Measurements from ENCODE around the gene FAU. TPM values are rescaled to one million over a fixed set of nuclear protein-coding genes. Genes with fewer than 3 reads are reported as not detected.
A peak's percentile ranks its signal among the peaks of the same experiment; 100 is the strongest.

The FAU gene
- total and polyA plus RNA-seq, 10 of the 15 experiments (the other 5 are each of a cell fraction or from before 2014, with no cell fraction given) = 332 to 1,347 (median 990) TPM

DNA sequence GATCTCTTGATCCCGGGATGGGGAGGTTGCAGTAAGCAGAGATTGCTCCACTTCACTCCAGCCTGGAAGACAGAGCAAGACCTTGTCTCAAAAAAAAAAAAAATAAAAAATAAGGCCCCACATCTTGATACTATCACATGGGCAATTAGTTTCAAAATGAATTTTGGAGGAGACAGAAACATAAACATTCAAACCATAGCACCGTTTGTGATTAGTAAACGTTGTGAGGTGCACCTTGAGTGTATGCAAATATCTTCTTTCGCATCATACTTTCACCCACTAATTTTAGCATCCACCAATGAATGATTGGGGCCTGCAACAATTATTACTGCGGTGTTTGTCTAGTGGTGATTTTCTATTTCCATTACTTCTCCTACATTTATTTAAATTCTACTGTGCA is 37.1 kb upstream of the FAU start:
- H3K79me2 ChIP-seq (ENCODE audit: control insufficient read depth, insufficient read depth, low read length) = no peaks in the 10 kb centered on the region
- DNase-seq (ENCODE audit: low read depth, low spot score) = peak; percentile 61
- H4K20me1 ChIP-seq (ENCODE audit: control insufficient read depth, insufficient read depth) = no peaks in the 10 kb centered on the region
- peak; percentile 89 for FAIRE-seq
- no peak overlapping the region for H3K9ac ChIP-seq (ENCODE audit: control insufficient read depth, insufficient read depth, low read length)
- peak overlapping the region; percentile 67 for H2AFZ ChIP-seq (ENCODE audit: control insufficient read depth, low read depth, low read length)
- ChIA-PET CTCF (no interaction called here), POLR2A (no interaction called here), RAD21 (ENCODE audit: unreplicated experiment) (no interaction called here), SMC1A (ENCODE audit: uncharacterized antibody, unreplicated experiment) (no interaction called here)
- BruUV-seq (replicated peaks) = no TSS peak
- no peaks in the 10 kb centered on the region for H3K27me3 ChIP-seq (replicated peaks in 1 of 2; ENCODE audit: control insufficient read depth in 2 of 2, insufficient read depth in 2 of 2, low read length in 1 of 2)
- H3K4me2 ChIP-seq (ENCODE audit: control insufficient read depth, insufficient read depth) = peak overlapping the region; percentile 91
- peak; percentile 99 for ATAC-seq
- peaks cover 13% of the 10 kb centered on the region for H3K4me1 ChIP-seq (ENCODE audit: control insufficient read depth, insufficient read depth, low read length)
- H3K36me3 ChIP-seq (ENCODE audit: control insufficient read depth in 2 of 2, insufficient read depth in 2 of 2, low read length in 1 of 2) = no peaks in the 10 kb centered on the region
- peak overlapping the region; percentile 17; the same call in 1 of the 2 replicates for H3K27ac ChIP-seq (ENCODE audit: control insufficient read depth, insufficient read depth)
- in situ Hi-C loops (cut with MboI) (no loop called here), intact Hi-C loops (cut with micrococcal nuclease; ENCODE audit: unreplicated experiment) (no loop called here)
- 2% methylated on average over 5 of the region's 5 CpGs for WGBS (ENCODE audit: insufficient coverage, insufficient replicate concordance, low lambda C conversion rate, missing lambda C conversion rate)
- H3K9me3 ChIP-seq (replicated peaks; ENCODE audit: control insufficient read depth, insufficient read depth, low read length) = no peaks in the 10 kb centered on the region
- H3K4me3 ChIP-seq = no peak overlapping the region
- TF ChIP-seq RAD21 (IDR thresholded peaks at IDR 0.05; ENCODE audit: insufficient read depth, low read depth, low read length) (no peak), MEF2A (IDR thresholded peaks at IDR 0.05; ENCODE audit: insufficient read depth, low read depth, low read length) (peak; percentile 56; the same call in 1 of the 2 replicates), RELB (IDR thresholded peaks at IDR 0.05; ENCODE audit: low read depth) (no peak), RB1 (IDR thresholded peaks at IDR 0.05; ENCODE audit: borderline replicate concordance) (no peak), IKZF2 (IDR thresholded peaks at IDR 0.05) (no peak; a peak in 1 of 4 replicates), E4F1 (IDR thresholded peaks at IDR 0.05; ENCODE audit: borderline replicate concordance, partially characterized antibody) (no peak), ZNF207 (IDR thresholded peaks at IDR 0.05; ENCODE audit: borderline replicate concordance) (no peak), NFYA (IDR thresholded peaks at IDR 0.05; ENCODE audit: borderline replicate concordance, low read depth, low read length) (no peak), EGR1 (IDR thresholded peaks at IDR 0.05; ENCODE audit: borderline replicate concordance in 1 of 2, low read depth in 2 of 2, low read length in 2 of 2) (no peak), BMI1 (IDR thresholded peaks at IDR 0.05; ENCODE audit: borderline replicate concordance) (no peak), RUNX3 (IDR thresholded peaks at IDR 0.05; ENCODE audit: low read length) (peak; percentile 54; the same call in 1 of the 2 replicates)
- TF ChIP-seq, protein P1, sequence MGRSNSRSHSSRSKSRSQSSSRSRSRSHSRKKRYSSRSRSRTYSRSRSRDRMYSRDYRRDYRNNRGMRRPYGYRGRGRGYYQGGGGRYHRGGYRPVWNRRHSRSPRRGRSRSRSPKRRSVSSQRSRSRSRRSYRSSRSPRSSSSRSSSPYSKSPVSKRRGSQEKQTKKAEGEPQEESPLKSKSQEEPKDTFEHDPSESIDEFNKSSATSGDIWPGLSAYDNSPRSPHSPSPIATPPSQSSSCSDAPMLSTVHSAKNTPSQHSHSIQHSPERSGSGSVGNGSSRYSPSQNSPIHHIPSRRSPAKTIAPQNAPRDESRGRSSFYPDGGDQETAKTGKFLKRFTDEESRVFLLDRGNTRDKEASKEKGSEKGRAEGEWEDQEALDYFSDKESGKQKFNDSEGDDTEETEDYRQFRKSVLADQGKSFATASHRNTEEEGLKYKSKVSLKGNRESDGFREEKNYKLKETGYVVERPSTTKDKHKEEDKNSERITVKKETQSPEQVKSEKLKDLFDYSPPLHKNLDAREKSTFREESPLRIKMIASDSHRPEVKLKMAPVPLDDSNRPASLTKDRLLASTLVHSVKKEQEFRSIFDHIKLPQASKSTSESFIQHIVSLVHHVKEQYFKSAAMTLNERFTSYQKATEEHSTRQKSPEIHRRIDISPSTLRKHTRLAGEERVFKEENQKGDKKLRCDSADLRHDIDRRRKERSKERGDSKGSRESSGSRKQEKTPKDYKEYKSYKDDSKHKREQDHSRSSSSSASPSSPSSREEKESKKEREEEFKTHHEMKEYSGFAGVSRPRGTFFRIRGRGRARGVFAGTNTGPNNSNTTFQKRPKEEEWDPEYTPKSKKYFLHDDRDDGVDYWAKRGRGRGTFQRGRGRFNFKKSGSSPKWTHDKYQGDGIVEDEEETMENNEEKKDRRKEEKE (IDR thresholded peaks at IDR 0.05) = no peak
- TF ChIP-seq, protein P2, sequence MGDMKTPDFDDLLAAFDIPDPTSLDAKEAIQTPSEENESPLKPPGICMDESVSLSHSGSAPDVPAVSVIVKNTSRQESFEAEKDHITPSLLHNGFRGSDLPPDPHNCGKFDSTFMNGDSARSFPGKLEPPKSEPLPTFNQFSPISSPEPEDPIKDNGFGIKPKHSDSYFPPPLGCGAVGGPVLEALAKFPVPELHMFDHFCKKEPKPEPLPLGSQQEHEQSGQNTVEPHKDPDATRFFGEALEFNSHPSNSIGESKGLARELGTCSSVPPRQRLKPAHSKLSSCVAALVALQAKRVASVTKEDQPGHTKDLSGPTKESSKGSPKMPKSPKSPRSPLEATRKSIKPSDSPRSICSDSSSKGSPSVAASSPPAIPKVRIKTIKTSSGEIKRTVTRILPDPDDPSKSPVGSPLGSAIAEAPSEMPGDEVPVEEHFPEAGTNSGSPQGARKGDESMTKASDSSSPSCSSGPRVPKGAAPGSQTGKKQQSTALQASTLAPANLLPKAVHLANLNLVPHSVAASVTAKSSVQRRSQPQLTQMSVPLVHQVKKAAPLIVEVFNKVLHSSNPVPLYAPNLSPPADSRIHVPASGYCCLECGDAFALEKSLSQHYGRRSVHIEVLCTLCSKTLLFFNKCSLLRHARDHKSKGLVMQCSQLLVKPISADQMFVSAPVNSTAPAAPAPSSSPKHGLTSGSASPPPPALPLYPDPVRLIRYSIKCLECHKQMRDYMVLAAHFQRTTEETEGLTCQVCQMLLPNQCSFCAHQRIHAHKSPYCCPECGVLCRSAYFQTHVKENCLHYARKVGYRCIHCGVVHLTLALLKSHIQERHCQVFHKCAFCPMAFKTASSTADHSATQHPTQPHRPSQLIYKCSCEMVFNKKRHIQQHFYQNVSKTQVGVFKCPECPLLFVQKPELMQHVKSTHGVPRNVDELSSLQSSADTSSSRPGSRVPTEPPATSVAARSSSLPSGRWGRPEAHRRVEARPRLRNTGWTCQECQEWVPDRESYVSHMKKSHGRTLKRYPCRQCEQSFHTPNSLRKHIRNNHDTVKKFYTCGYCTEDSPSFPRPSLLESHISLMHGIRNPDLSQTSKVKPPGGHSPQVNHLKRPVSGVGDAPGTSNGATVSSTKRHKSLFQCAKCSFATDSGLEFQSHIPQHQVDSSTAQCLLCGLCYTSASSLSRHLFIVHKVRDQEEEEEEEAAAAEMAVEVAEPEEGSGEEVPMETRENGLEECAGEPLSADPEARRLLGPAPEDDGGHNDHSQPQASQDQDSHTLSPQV (IDR thresholded peaks at IDR 0.05) = no peak

Measured in GM12878 (cell line).